HepG2 (cell line): ENCODE results near the gene RASSF7. TPM values are rescaled to one million over a fixed set of nuclear protein-coding genes. Genes with fewer than 3 reads are reported as not detected.

Source experiments
- ARNT2 ChIP-seq: sonication (generic); formaldehyde crosslinking; IDR thresholded peaks from 2 replicates; pipeline ENCODE4 v1.8.0; 2022; ENCODE audit warnings: mild to moderate bottlenecking, low read depth, missing genetic modification reagents, moderate library complexity
- CAMTA2 ChIP-seq: sonication (generic); formaldehyde crosslinking; IDR thresholded peaks from 2 replicates; pipeline ENCODE4 v1.4.0; 2020; ENCODE audit warnings: mild to moderate bottlenecking, missing genetic modification reagents, borderline replicate concordance
- E2F5 ChIP-seq: sonication (generic); formaldehyde crosslinking; conservative IDR thresholded peaks from 2 replicates; pipeline ENCODE4 v1.4.0; 2020; ENCODE audit warnings: missing genetic modification reagents
- FOXK1 ChIP-seq: sonication (generic); formaldehyde crosslinking; IDR thresholded peaks from 2 replicates; pipeline ENCODE4 v1.4.0; 2020; ENCODE audit warnings: low read depth, missing genetic modification reagents, borderline replicate concordance
- FUBP1 ChIP-seq: sonication (generic); formaldehyde crosslinking; IDR thresholded peaks from 2 replicates; pipeline ENCODE4 v1.5.1; 2020; ENCODE audit warnings: missing genetic modification reagents, mild to moderate bottlenecking, borderline replicate concordance
- IRF2 ChIP-seq: IDR thresholded peaks from 2 replicates; pipeline ENCODE4 v1.6.1; 2018; ENCODE audit warnings: missing genetic modification reagents, missing compliant biosample characterization
- NFYC ChIP-seq: IDR thresholded peaks from 2 replicates; pipeline ENCODE4 v1.6.1; 2016; ENCODE audit warnings: missing genetic modification reagents, missing compliant biosample characterization
- POLR2AphosphoS5 ChIP-seq: IDR thresholded peaks from 2 replicates; pipeline ENCODE4 v1.6.1; 2012; ENCODE audit warnings: low read depth, low read length
- TEAD3 ChIP-seq: optimal IDR thresholded peaks from 2 replicates; pipeline ENCODE3; 2016; ENCODE audit warnings: borderline replicate concordance
- ZKSCAN1 ChIP-seq: fragments of 150-350 bp; IDR thresholded peaks from 2 replicates; pipeline ENCODE4 v1.6.1; 2014; ENCODE audit warnings: low read length
- ZNF275 ChIP-seq: sonication (generic); formaldehyde crosslinking; IDR thresholded peaks from 2 replicates; pipeline ENCODE4 v1.8.0; 2022; ENCODE audit warnings: missing genetic modification reagents, mild to moderate bottlenecking, inconsistent platforms, borderline replicate concordance
- ZNF646 ChIP-seq: sonication (generic); formaldehyde crosslinking; IDR thresholded peaks from 2 replicates; pipeline ENCODE4 v1.9.0; 2021; ENCODE audit warnings: mild to moderate bottlenecking, missing genetic modification reagents
- ZSCAN20 ChIP-seq: sonication (generic); formaldehyde crosslinking; IDR thresholded peaks from 2 replicates; pipeline ENCODE4 v1.4.0; 2020; ENCODE audit warnings: missing genetic modification reagents, mild to moderate bottlenecking, borderline replicate concordance
- polyA plus RNA-seq, 8 experiments: library from polyadenylated mRNA; depleted of rRNA in 3 of 8; stranded (reverse) in 7 of 8; unstranded in 1 of 8; fragments of >200 nt; fragmentation: Illumina TruSeq in 4 of 8; extraction: Trizol in 4 of 8; gene quantifications; 2 replicates each; pipeline versions ENCODE4 v1.2.1 to v1.2.3, GENCODE V29; 2011 to 2016; ENCODE audit warnings: low read depth in 4 of 8, missing spikeins in 1 of 8, mixed read lengths in 1 of 8; ENCODE audit not compliant: insufficient read depth in 1 of 8
- total RNA-seq, 5 experiments: library from RNA; depleted of rRNA; stranded (reverse); fragments of >200 nt; fragmentation: Illumina TruSeq; extraction: Trizol; gene quantifications; 2 replicates each; pipeline ENCODE4 v1.2.3, GENCODE V29; 2016; ENCODE audit warnings: low read depth in 1 of 5

Gene RASSF7
- total and polyA plus RNA-seq, 2 of the 13 experiments (the other 11 are each of a cell fraction or from before 2014, with no cell fraction given) = 20.2 to 28.6 TPM

- TF ChIP-seq ZNF646 (CRISPR knock-in tag) (no peak), TEAD3 (CRISPR knock-in tag) (no peak), ARNT2 (peak; percentile 50; the same call in 1 of the 2 replicates), IRF2 (CRISPR knock-in tag) (no peak; the same call in 1 of the 2 replicates), ZKSCAN1 (no peak), ZNF275 (no peak), CAMTA2 (CRISPR knock-in tag) (no peak), POLR2AphosphoS5 (peak; percentile 63), FOXK1 (0 out of 2 replicates have a peak, but pooled peaks have one; percentile 32), FUBP1 (CRISPR knock-in tag) (no peak), ZSCAN20 (peak; percentile 38; the same call in 1 of the 2 replicates), NFYC (CRISPR knock-in tag) (peak; percentile 91), E2F5 (CRISPR knock-in tag) (no peak)
Observed at GRCh38 chr11:535519-536454, 25.0 kb upstream of the RASSF7 start, which contains the start of gene HRAS (continued).
